Renal pelvis (tissue), 4 donors: ENCODE data around the gene FBLIM1. TPM values are rescaled to one million over a fixed set of nuclear protein-coding genes. Genes with fewer than 3 reads are reported as not detected.
A peak's percentile ranks its signal among the peaks of the same experiment; 100 is the strongest.

ENCODE experiments used
- DNase-seq: peaks from one replicate; pipeline ENCODE4 v3.0.0-alpha.2; 2013
- polyA plus RNA-seq, 3 donors: library from polyadenylated mRNA; unstranded; fragments of 120-200 nt; gene quantifications; one replicate each; pipeline ENCODE4 v1.2.1, GENCODE V29; 2013; ENCODE audit not compliant: insufficient read length in 3 of 3

Gene FBLIM1
- polyA plus RNA-seq, 3 donors, result 55.1 to 65.3 (median 59.4) TPM

DNA sequence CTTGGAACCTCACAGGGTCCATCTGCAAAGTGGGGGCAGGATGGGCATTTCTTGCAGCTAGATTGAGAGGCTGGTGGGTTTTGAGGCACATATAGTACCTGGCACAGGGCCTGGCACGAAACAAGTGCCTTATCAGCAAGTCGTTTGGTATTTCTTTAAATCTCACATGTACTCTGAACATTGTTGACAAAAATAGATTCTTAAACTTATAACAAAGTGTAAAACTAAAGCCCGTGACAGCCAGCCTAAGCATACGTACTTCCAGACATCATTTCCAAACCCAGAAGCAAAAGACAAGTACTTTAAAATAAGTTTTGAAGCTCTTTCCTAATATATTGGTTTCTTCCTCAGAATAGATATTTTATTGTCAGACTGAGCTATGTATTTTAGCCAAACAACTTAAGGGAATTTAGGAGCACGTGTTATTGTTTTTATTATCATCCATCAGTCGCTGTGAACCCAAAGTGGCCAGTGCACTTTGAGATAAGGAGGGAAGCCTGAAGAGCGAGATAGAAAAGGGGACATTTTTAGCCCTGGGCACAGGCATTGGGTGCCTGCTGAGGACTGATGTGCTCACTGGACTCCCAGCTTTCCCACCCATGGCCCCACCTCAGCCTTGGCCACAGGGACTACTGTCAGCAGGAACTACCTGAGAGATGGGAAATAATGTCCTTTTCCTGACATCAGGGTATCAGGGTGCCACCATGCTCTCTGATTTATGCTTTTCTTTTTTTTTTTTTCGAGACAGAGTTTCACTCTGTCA lies 3.0 kb downstream of the FBLIM1 start:
- no peak for DNase-seq

DNA sequence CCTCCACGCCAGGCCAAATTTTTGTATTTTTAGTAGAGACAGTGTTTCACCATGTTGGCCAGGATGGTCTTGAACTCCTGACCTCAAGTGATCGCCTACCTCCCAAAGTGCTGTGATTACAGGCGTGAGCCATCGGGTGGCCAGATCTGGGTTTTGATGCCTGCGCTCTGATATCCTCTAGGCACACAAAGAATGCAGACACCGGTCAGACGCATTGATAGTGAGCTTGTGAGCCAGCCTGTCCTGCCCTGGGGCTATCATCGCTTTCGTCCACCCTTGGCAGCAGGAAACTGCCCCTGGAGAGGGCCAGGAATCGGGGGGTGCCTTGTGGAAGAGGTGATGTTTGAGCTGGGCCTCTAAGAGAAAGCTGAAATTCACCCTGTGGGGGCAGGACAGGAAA lies 4.0 kb downstream of the FBLIM1 start:
- DNase-seq, result no peak

DNA sequence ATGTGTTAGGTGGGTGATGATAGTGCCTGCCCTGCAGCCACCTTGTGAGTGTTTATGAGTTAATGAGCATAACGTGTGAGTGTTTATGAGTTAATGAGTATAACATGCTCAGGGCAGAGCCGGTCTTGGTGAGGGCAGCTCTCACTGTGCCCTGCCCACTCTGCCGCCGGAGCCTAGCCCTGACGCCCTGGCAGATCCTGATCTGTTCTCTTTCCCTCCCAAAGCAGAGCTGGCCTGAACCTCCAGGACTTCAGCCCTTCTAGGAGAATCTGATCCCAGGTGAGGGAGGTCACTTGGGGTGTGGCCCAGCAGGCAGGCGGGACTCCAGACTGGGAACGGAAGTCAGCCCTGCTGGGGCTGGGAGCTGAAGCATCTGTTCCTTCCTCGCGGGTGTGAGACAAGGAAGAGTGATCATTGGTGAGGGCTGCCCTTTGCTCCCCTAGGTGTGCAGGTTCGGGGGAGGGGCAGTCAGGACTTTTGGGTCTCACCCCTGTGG lies 5.7 kb downstream of the FBLIM1 start:
- no peak for DNase-seq

DNA sequence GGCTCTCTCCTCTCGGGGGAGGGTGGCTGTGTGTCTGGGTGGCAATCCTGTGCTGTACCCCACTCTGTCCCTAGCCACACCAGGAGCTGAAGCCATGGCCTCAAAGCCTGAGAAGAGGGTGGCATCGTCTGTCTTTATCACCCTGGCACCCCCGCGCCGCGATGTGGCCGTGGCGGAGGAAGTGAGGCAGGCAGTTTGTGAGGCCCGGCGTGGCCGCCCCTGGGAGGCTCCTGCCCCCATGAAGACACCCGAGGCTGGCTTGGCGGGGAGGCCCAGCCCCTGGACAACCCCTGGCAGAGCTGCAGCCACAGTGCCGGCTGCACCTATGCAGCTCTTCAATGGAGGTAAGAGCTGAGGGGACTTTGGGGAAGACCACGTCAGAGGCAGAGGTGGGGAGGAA lies 6.3 kb downstream of the FBLIM1 start:
- no peak for DNase-seq

DNA sequence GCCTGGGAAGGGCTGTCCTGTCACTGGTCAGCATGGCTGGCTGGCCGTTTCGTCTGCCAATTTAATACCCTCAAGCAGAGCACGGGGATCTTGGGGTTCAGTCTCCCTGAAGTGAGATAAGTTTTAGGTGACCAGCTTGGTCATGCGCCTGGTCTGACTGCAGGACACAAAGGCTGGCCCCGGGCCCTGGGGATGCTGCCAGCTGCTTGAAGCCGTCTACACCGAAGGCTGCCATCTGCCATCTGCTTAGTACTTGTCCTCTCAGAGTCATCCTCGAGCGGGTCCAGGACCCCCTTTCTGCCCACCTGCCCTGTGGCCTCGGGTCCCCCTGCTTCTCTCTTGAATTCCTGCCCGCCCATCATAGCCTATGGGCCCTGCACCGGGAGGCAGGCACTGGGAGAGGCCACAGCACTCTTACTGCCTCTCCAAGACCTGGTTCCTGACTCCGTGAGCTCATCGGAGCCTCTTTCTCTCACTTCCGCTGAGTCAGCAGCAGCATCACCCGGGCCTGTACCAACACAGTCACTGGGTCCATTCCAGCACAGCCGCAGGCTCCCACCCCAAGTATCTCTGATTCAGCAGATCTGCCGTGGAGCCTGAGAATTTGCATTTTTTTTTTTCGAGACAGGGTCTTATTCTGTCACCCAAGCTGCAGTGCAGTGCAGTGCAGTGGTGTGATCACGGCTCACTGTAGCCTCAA lies 7.0 kb downstream of the FBLIM1 start:
- DNase-seq, result no peak

DNA sequence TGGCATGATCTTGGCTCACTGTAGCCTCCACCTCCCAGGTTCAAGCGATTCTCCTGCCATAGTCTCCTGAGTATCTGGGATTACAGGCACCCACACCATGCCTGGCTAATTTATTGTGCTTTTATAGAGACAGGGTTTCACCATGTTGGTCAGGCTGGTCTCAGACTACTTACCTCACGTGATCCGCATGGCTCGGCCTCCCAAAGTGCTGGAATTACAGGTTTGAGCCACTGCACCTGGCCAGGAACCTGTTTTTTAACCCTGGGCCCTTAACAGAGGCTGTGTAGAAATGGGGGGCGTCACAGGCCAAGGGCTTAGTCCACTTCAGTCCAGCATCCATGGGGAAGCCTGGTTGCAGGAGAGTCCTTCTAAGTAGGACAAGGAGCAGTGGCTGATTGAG lies 9.3 kb downstream of the FBLIM1 start:
- no peak for DNase-seq

DNA sequence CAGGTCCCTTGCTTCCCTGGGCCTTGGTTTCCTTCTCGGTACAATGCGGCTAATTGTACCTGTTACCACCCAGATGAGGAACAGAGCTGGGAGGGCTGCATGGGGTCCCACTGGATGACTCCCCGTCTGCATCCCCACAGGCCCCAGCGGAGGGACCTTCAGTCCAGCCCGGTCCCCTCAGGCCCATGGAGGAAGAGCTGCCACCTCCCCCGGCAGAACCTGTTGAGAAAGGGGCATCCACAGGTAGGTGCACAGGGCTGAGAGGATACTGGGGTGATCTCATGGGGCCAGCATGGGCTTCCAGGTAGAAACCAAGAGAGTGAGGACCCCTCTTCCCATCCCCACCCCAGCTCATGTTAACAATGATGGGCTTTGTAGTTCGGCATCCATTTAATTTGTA lies 9.8 kb downstream of the FBLIM1 start:
- no peak for DNase-seq

DNA sequence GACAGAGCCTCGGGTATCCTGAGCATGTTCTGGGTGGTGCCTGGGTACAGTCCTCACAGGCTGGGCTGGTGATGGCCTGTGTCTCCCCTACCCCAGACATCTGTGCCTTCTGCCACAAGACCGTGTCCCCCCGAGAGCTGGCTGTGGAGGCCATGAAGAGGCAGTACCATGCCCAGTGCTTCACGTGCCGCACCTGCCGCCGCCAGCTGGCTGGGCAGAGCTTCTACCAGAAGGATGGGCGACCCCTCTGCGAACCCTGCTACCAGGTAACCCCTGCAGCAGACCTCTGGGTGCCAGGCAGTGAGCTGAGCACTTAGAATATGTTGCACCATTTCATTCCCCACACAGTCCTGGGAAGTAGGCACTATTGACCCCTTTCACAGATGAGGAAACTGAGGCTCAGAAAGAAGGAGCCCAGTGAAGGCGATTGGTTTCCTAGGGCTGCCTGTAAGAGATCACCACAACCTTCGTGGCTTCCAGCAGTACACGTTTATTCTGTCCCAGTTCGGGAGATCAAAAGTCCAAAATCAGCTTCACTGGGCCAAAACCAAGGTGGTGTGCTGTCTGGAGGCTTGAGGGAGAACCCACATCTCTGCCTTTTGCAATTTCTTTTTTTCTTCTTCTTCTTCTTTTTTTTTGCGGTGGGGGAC lies 11.8 kb downstream of the FBLIM1 start:
- DNase-seq, result no peak

DNA sequence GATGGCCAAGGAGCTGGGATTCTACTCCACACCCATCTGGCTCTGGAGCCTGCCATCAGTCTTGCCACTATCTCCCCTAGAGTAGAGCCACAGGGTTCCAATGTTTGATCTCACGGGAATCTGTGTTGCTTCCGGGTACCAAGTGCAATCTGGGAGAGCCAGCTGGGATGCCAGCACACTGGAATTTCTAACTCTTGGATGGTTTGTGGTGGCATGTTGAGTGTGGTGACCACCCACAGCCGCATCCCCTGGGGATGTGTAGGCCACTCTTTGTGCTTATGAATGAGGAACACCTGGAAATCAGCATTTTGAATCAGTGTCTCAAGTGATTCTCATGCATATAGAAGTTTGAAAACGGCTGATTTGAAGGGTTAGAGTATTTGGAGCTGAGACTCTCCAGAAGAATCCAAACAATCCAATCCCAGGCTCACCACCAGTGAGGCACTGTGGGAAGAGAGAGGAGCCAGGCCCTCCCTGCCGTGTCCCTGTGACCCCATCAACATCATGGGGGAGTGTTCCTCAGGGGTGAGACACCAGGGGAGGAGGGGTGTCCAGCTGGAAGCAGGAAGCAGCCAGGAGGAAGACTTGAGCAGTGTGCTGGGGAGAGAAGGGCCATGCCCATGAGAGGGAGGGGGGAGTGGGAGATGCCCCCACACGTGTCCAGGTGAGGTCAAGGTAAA lies 13.4 kb downstream of the FBLIM1 start:
- no peak for DNase-seq

DNA sequence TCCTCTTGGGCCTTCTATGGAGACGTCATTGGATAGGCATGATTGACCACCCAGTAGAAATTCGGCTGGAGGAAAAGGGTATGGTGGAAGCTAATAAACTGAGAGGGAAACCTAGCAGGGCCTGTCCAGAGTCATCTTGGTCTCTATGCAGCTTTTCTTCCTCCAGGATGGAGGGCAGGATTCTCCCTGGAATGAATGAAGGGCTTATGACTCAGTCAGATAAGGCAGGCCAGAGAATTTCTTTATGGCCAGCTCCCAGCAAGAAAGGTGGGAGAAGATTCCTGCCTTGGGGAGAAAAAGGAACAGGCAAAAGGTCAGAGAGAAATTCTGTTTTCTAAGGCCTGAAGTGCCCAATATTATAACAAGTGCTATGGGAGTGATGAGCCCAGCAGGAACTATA lies 17.1 kb downstream of the FBLIM1 start:
- DNase-seq, result no peak

DNA sequence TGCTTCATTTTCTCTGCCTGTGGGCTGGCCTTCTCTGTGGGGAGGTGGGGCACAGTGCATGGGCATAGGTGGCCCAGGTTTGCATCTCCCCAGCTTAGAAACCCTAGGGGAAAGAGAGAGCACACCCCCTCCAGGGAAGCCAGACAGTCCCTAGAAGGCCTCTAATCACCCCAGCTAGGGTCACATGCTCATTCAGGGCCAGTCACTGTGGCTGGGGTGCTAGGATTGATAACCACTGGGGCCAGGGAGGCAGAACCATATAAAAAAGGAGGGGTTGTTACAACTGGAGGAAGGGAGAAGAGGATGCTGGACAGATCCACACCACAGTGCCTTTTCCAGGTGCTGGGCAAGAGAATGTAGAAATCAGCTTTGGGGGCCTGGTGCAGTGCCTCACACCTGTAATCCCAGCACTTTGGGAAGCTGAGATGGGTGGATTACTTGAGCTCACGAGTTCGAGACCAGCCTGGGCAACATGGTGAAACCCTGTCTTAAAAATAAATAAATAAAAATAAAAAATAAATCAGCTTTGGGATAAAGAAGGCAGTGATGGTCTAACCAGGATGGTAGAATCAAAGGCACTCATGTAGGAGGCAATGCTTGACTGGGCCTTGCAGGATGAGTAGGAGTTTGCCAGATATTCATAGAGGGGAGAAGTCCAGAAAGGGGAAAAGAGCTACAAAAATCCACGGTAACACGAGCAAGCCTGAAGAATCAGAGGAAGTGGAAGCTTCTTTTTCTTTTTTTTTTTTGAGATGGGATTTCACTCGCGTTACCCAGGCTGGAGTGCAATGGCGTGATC lies 19.5 kb downstream of the FBLIM1 start:
- DNase-seq, result no peak

DNA sequence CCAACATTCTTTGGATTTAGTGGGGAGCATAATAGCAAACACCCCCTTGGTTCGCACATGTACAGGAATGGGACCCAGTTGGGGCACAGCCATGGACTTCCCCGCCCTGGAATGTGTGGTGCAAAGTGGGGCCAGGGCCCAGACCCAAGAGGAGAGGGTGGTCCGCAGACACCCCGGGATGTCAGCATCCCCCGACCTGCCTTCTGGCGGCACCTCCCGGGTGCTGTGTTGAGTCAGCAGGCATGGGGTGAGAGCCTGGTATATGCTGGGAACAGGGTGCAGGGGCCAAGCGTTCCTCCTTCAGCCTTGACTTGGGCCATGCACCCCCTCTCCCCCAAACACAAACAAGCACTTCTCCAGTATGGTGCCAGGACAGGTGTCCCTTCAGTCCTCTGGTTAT lies 27.1 kb downstream of the FBLIM1 start:
- DNase-seq, result no peak

DNA sequence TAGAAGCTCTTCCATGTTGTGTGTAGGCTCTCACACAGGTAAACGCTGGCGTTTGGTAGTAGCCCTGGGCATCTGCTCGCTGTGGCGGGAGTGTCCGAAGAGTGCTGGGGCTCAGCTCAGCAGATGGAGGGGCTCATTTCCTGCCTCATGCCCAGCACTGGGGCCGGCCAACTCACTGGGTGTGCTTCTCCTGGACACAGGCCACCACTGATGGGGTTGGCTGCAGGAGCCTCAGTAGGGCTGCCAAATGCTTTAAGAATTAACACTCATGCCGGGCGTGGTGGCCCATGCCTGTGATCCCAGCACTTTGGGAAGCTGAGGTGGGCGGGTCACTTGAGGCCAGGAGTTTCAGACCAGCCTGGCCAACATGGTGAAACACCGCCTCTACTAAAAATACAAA lies 28.0 kb downstream of the FBLIM1 start:
- no peak for DNase-seq

DNA sequence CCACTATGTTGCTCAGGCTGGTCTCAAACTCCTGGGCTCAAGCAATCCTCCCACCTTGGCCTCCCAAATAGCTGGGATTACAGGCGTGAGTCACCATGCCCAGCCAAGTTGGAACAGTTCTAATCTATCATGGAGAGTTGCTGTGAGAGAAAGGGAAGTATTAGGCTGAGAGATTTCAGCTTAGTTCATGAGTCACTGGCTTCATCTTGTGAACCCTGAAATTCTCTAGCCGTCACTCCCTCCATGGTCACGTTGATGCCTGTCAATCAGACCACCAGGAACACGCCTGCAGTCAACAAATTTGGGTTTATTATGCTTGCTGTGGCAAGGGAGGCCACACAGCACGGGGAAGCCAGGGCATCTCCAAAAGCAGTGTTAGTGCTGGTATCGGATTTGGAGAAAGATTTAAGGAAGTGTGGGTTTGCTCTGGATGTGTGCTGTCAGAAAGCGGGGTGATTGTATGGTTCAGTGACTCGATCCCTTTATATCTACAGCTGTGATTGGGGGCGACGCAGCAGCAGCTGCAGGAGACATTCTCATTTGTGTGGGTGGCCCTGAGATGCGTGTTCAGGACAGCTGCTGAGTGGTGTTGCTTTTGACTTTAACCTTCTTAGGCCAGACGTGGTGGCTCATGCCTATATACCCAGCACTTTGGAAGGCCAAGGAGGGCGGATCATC lies 30.2 kb downstream of the FBLIM1 start:
- DNase-seq, result no peak

DNA sequence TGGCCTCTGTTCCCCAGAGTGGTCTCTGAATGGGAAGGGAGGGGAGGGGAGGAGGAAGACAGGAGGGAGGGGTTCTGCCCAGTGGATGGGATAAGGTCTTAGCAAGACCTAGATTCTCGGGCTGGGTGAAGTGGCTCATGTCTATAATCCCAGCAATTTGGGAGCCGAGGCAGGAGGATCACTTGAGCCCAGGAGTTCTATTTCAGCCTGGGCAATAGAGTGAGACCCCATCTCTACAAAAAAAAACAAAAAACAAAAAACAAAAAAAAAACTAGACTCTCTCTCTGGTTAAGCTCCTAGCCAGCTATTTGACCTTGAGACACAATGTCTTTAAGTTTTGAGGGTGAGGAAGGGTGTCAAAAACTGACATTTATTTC lies 37.5 kb downstream of the FBLIM1 start:
- no peak for DNase-seq

DNA sequence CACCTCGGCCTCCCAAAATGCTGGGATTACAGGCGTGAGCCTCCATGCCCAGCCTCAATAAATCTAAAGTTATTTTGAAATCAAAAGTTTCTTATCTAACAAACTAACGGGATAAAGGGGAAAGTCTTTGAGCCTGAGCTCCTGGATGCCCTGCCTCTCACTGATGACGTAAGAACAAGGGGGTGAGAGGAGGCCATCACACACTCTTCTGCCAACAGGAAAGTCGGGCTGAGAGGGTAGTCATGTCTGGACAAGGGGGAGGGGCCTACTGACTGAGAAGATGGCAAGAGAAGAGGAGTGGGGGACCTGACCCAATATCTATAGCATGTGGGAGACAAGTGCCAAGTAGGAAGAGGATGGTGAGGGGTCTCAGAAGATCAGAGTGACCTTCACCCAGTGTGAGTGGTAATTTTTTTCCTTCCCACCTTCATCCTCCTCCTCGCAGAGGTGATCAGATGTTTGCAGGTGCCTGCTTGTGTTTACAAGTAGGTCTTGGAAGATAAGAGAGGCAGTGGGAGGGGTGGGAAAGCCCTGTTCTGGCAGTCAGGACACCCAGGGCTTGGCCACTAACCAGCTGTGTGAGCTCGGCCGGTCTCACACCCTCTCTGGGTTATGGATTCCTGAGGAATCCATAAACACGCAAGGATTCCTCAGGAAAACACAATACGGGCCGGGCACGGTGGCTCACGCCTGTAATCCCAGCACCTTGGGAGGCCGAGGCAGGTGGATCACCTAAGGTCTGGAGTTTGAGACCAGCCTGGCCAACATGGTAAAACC lies 39.2 kb downstream of the FBLIM1 start:
- DNase-seq, result no peak

DNA sequence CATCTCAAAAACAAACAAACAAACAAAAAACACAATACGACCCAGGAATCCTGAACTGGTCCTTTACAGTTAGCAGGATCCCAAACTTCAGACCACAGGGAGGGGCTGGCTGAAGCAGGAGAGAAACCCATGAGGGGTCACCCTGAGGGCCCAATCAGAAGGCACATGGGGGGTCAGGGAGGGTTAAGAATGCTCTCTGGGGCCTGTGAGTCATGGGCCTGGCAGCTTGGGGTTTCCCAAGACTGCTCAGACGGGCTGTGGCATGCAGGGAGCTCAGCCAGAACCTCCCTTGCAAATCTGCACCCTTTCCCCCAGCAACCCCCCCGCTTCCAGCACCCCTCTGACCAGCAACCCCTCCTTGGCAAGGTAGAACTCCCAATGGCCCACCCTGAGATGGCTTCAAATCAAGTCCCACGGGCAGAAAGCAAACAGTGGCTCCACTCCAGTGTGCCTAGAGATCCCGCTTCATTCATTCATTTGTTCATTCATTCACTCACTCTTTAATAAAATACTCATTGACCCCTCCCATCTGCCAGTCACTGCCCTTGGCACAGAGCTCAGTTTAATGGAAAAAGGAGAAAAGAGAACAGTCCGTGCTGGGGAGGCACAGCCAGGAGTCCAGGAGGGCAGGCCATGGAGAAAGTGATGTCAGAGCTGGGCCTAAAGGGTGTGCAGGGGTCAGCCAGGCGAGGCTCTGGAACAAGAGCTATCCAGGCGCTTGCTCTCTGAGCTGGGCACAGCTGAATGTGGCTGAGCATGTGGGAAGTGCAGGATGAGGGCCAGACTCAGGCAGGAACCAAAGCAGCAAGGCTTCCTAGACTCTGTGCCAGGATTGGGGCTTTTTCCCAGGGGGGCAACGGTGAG lies 40.6 kb downstream of the FBLIM1 start:
- no peak for DNase-seq

DNA sequence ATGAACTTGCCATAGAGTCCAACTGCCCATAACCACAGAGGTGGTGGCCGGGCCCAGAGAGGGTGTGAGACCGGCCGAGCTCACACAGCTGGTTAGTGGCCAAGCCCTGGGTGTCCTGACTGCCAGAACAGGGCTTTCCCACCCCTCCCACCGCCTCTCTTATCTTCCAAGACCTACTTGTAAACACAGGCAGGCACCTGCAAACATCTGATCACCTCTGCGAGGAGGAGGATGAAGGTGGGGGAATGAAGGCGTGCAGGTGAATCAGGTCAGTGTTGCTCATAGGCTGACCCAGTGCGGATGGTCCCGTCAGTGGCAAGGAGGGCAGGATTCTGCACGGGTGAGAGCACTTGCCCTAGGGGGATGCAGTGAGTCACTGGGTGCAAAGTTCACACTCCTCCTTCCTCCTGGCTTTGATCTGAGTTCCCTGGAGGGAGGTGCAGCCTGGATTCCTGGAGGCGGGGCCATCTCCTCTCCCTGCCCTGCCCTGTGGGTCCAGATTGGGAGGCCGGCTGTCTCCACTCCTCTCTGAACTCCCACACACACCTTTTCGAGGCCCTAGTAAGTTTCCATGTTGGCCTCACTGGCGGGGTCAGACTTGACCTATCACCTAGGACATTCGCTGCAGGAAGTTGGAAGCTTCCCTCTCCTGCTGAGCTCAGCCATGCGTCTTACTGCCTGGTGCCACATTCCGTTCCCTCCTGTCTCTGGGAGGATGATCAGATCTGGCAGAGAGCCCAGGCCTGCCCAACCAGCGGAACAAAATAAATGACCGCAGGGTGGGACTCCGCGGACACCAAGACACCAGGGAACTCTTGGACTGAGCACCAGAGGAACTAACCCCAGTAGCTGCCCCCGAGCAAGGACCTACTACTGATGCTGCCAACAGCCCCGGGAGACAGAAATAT lies 41.6 kb downstream of the FBLIM1 start:
- peak; percentile 84 for DNase-seq
